Left ventricle myocardium inferior (tissue), 1 donor: Measurements from ENCODE around the gene TSC22D4. TPM values are rescaled to one million over a fixed set of nuclear protein-coding genes. Genes with fewer than 3 reads are reported as not detected.
"Not testable (repeated sequence)": the region's sequence is repeated elsewhere in the genome, so short reads cannot be mapped to it uniquely, and the experiment has no call there.

Experiments
- DNase-seq: peaks from one replicate; pipeline ENCODE4 v3.0.0-alpha.2; 2020
- H3K27ac ChIP-seq: fragments of 200-600 bp; replicated peaks from 2 replicates; pipeline ENCODE4 v1.8.0; 2021
- H3K27me3 ChIP-seq: fragments of 200-600 bp; 2 replicates; pipeline ENCODE4 v1.8.0; 2021; ENCODE audit warnings: low read depth
- H3K36me3 ChIP-seq: fragments of 200-600 bp; 2 replicates; pipeline ENCODE4 v1.8.0; 2021
- H3K4me1 ChIP-seq: fragments of 200-600 bp; 2 replicates; pipeline ENCODE4 v1.8.0; 2021
- H3K4me3 ChIP-seq: fragments of 200-600 bp; 2 replicates; pipeline ENCODE4 v1.8.0; 2021; ENCODE audit warnings: mild to moderate bottlenecking, moderate library complexity
- H3K9me3 ChIP-seq: fragments of 200-600 bp; replicated peaks from 2 replicates; pipeline ENCODE4 v1.8.0; 2021
- CTCF ChIP-seq: fragments of 200-600 bp; IDR thresholded peaks from 2 replicates; pipeline ENCODE4 v1.8.0; 2021; ENCODE audit warnings: antibody characterized with exemption, mild to moderate bottlenecking, borderline replicate concordance
- intact Hi-C: fragments of 100-400 bp; cut with micrococcal nuclease; formaldehyde crosslinking; loops from one replicate; pipeline ENCODE4 v1.11.0; 2022
- total RNA-seq: library from RNA; stranded (reverse); fragmentation: NEBNext Ultra II Directional; extraction: Animal tissue kit (Norgen Biotek cat#: 25700); gene quantifications from one replicate; pipeline ENCODE4 v1.2.1, GENCODE V29; 2021
- donor health status: DM: no; HTN: yes; CAD: no; lungs with severe emphysema.

Gene TSC22D4
- total RNA-seq, 1 donor from 2014 or later, result 47.5 TPM

- H3K4me3 ChIP-seq, result no peak overlapping the region
- no peaks in the 10 kb centered on the region for H3K27me3 ChIP-seq
- no peak overlapping the region for H3K27ac ChIP-seq
- DNase-seq, result no peak
- peaks cover 23% of the 10 kb centered on the region for H3K4me1 ChIP-seq
- no peaks in the 10 kb centered on the region for H3K9me3 ChIP-seq
- no peak for TF ChIP-seq CTCF
- intact Hi-C loops, result no loop called here
- H3K36me3 ChIP-seq, result no peaks in the 10 kb centered on the region
Measured at GRCh38 chr7:100441641-100442535, 37.1 kb downstream of the TSC22D4 start.

DNA sequence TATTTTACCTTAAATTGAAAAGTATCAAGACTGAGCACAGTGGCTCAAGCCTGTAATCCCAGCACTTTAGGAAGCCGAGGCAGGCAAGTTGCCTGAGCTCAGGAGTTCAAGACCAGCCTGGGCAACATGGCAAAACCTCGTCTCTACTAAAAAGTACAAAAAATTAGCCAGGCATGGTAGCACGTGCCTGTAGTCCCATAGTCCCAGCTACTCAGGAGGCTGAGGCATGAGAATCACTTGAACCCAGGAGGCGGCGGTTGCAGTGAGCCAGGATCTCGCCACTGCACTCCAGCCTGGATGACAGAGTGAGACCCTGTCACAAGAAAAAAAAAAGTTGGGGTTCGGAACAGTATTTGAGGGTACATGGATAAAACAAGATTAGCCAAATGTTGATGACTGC is 39.8 kb downstream of the TSC22D4 start:
- intact Hi-C loops, H3K36me3 ChIP-seq, H3K9me3 ChIP-seq, DNase-seq, H3K4me3 ChIP-seq, H3K27ac ChIP-seq, H3K27me3 ChIP-seq: not testable (repeated sequence)
- peaks cover 29% of the 10 kb centered on the region for H3K4me1 ChIP-seq

- H3K27ac ChIP-seq, H3K4me3 ChIP-seq, H3K27me3 ChIP-seq, H3K9me3 ChIP-seq, DNase-seq, intact Hi-C loops: not testable (repeated sequence)
- Histone ChIP-seq H3K4me1 (peaks cover 29% of the 10 kb centered on the region), H3K36me3 (peaks cover 11% of the 10 kb centered on the region)
Measured at GRCh38 chr7:100438731-100439130, 40.3 kb downstream of the TSC22D4 start.

GRCh38 chr7:100438172-100438571 is 40.8 kb downstream of the TSC22D4 start:
- peaks cover 17% of the 10 kb centered on the region for H3K36me3 ChIP-seq
- peaks cover 32% of the 10 kb centered on the region for H3K4me1 ChIP-seq
- no peak for TF ChIP-seq CTCF
- H3K4me3 ChIP-seq, result no peak overlapping the region
- peak overlapping the region; percentile 3 for H3K27ac ChIP-seq
- intact Hi-C loops, result no loop called here
- no peak for DNase-seq
- no peaks in the 10 kb centered on the region for H3K9me3 ChIP-seq
- H3K27me3 ChIP-seq, result no peaks in the 10 kb centered on the region

DNA sequence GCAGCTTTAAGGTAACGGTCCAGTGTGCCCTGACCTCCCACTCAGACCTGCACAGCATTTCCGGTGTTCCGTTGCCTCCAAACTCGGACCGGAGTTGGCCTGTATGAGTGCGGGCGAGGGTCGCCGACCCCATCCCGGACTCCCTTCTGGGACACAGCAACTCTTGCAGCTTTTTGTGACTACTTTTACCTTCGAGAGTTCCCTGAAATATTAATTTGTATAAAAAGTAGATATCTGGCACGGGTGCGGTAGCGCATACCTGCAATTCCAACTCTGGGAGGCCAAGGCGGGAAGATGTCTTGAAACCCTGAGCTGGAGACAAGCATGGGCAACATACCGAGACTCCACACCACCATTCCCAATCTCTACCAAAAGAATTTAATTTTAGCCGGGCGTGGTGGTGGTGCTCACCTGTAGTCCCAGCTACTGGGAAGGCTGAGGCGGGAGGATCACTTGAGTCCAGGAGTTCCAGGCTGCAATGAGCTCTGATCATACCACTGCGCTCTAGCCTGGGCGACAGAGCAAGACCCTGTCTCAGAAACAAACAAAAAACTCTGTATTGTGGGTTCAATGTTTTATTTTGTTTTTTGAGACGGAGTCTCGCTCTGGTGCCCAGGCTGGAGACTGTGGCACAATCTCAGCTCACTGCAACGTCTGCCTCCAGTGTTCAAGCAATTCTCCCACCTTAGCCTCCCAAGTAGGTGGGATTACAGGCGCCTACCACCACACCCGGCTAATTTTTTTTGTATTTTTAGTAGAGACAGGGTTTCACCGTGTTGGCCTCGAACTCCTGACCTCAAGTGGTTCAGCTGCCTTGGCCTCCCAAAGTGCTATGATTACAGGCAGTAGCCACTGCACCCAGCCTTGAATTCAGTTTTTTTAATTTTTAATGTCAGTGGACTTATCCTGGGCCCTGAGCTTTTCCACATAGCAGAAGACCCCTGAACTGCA is 41.6 kb downstream of the TSC22D4 start:
- Histone ChIP-seq H3K36me3 (peaks cover 23% of the 10 kb centered on the region), H3K27me3 (no peaks in the 10 kb centered on the region), H3K27ac (peak overlapping the region; percentile 95), H3K4me1 (peaks cover 39% of the 10 kb centered on the region), H3K4me3 (peak overlapping the region; percentile 93), H3K9me3 (no peaks in the 10 kb centered on the region)
- DNase-seq, result no peak
- no peak for TF ChIP-seq CTCF
- intact Hi-C loops, result no loop called here

GRCh38 chr7:100435401-100436304 is 43.4 kb downstream of the TSC22D4 start:
- Histone ChIP-seq H3K27ac (peak overlapping the region; percentile 95), H3K4me3 (peak overlapping the region; percentile 93), H3K4me1 (peaks cover 57% of the 10 kb centered on the region), H3K9me3 (no peaks in the 10 kb centered on the region), H3K27me3 (no peaks in the 10 kb centered on the region), H3K36me3 (peaks cover 23% of the 10 kb centered on the region)
- intact Hi-C loops, result no loop called here
- TF ChIP-seq CTCF, result no peak
- peak; percentile 29 for DNase-seq
